Activated T-helper 1 cell treated with Interleukin-2 at 50 U/mL for 16 hours (primary cell): Measurements from ENCODE around the gene EID3.
"Not testable (repeated sequence)": the region's sequence is repeated elsewhere in the genome, so short reads cannot be mapped to it uniquely, and the experiment has no call there.

ENCODE experiments used
- DNase-seq: peaks from one replicate; pipeline ENCODE4 v3.0.0-alpha.2; 2020; ENCODE audit warnings: low read depth

Gene EID3

DNA sequence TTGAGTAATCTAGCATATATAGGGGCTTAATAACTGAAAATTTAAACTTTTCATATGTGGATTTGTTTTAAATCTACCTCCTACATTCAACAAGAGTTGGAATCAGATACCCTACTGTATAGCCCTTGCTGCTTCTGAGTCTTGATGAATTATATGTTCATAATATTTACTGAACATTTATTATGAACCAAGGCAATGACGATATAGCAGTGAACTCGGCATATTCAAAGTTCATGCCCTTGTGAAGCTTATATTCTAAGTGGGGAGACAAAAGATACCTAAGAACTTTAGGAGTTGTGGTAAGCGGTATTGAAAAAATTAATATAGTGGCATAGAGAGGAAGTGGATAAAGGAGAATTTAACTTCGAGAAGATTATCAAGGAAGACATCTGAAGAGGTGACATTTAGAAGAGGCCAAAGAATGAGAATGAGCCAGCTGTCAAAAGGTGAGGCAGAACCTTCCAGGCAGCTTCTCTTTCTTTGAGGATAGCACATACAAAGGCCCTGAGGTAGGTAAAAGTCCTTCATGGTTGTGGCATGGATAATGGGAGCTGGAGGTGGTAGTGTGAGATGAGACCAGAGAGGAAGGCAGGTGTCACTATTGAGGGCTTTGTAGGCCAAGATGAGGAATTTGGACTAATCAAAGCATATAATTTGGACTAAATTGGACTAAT lies 10.2 kb downstream of the EID3 start:
- DNase-seq: no peak

DNA sequence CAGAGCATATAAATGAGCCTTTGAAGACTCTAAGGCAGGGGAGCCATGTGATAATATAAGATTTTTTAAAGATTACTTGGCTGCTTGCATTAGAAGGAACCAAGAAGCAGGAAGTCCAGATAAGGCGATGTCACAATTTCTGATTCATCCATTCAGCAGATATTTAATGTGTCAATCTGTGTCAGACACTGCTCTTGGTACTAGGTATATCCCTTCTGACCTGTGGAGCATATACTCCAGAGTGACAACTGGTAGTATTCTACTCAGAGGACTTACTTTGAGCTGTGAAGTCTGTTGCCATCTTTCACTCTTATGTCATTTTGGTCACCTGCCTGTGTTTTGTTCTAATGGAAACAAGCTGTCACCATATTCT lies 10.7 kb downstream of the EID3 start:
- no peak for DNase-seq

DNA sequence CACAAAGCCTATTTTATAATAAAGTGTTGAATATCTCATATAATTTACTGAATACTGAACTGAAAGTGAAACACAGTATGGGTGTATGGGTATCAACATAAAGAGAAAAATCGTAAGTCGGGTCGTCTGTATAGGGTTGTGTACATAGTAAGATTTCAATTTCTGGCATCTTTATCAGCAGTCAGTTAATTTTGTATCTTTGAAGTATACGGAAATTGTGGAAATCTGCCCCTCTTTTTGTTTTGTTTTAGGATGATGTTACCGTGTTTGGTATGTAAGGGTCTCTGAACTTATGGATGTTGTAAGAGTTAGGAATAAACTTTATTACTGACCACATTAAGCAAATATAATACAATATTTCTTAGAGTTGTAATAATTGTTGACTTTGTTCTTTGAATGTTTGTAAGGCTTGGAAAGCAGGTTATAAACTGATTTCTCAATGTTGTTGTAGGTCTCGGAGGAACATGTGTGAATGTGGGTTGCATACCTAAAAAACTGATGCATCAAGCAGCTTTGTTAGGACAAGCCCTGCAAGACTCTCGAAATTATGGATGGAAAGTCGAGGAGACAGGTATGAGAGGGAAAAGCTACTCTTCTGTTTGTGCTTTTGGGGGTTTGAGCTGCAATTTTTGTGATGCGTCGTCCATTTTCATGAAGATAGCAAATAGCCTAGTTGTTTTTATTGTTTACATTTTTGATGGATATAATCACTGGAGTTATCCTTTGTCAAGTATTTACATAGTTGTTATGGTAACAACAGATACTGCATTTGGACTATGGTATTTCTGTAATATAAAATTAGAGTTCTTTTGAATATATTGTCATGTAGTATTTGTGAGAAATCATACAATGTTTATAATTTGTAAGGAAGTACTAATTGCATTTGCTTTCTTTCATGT lies 12.0 kb downstream of the EID3 start:
- no peak for DNase-seq

DNA sequence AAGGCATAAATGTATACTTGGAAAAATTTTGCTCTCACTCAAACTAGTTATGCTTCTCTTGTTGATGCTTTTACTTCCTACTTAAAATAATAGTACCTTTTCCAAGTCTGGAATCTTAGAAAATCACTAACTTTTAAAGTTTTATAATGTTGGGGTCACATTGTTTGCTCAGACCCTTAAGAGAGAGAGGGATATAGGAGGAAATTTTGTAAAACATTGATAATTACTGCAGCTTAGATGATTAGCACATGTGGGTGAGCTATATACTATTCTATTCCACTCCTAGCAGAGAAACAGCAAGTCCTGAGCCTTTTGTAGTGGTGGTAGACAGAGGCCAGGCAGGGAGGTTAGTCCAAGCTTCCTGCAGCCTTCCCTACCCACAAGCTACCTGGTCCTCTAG lies 13.4 kb downstream of the EID3 start:
- no peak for DNase-seq

DNA sequence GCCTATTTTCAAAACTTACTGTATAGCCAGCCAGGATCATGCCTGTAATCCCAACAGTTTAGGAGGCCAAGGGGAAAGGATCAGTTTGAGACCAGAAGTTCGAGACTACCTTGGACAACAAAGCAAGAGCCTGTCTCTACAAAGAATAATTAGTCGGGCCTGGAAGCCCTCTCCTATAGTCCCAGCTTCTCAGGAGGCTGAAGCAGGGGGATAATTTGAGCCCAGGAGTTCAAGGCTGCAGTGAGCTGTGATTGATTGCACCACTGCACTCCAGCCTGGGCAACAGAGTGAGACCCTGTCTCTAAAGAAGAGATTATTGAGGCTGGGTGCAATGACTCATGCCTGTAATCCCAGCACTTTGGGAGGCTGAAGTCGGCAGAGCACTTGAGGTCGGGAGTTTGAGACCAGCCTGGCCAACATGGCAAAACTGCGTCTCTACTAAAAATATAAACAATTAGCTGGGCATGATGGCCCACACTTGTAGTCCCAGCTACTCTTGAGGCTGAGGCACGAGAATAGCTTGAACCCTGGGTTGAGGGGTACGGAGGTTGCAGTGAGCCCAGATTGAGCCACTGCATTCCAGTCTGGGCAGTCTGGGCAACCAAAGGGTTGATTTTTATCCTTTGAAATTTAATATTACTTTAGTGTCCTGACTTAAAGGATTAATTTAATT lies 14.1 kb downstream of the EID3 start:
- no peak for DNase-seq

DNA sequence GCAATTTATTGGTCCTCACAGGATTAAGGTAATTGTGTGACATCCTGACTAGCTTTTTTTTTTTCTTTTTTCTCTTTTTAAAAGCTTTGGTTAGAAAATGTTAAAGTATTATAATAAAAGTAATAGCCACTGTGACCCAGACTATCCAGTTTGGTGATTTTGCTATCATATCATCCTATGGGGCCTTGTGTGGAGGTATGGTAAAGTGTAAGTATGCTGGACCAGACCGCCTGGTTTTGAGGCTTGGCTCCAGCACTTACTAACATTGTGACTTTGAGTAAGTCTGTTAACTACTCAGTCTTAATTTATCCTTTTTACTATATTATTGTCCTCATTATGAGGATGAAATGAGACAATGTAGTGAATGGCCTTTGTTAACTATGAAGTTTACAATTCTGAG lies 15.5 kb downstream of the EID3 start:
- no peak for DNase-seq

DNA sequence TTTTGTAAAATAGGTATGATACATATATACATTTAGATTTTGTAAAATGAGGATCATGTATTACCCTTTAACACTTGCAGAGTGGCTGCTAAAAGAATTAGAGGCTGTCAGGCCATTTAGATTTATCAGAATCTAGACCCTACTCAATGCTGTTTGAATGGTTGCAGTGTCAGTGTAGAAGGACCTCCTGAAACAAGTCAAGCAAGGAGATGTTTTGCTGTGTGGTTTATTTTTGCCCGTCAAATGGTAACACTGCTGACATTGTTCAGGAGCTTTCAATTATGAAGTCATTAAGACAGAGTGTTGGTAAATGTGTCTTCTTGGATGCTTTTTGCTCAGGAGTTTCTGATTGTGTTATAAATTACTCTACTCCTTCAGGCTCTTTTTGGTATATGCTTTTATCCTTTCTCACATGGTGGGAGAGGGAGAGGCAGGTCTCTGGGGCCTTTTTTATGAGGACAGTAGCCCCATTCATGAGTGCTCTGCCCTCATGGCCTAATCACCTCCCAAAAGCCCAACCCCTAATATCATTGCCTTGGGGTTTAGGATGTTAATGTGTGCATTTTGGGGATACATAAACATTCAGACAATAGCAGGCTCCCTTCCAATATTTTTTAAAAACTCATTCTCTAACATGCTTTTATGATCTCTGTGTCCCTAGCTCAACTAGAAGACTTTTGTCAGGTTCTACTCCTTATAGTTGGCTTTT lies 16.5 kb downstream of the EID3 start:
- DNase-seq: no peak

DNA sequence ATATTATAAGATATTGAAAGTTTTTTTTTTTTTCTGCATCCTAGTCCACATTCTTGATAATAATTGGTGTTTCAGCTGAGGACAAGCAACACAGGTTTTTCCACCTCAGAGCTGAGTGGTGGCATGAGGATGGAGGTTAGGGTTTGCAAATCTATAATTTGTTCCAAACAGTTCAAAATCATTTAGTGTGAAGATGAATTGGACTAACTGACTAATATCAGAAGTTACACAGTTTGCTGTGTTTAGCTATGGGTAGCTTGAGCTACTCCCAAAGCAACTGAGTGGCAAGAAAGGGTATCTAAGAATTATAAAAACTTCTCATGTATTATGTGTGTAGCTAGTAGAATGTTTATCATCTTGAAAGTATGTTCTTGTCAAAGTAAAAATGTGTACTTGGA lies 17.1 kb downstream of the EID3 start:
- DNase-seq: no peak

DNA sequence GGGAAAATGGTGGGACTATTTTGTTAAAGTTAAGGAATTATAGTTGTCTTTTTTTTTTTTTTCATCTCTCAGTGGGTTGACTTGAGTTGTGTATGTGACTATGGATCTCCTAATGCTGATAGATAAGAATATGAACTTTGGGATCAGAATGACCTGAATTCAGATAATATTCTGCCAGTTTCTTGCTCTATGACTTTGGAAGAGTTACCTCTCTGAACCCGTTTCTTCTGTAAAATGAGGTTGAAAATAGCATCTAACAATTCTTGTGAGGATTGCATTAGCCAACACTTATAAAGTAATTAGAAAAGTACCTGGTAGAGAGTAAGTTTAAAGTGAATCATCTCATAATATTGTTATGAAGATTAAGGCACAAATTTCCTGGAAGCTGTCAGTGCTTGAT lies 18.4 kb downstream of the EID3 start:
- DNase-seq: no peak

DNA sequence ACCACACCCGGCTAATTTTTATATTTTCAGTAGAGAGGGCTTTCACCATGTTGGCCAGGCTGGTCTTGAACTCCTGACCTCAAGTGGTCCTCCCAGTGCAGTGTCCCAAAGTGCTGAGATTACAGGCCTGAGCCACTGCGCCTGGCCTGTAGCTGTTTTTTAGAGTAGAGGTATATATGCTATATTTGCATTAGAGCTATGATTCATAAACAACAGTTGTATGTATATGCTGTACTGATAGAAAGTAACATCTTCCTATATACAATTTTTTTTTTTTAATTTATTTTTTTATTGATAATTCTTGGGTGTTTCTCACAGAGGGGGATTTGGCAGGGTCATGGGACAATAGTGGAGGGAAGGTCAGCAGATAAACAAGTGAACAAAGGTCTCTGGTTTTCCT lies 19.0 kb downstream of the EID3 start:
- not testable (repeated sequence) for DNase-seq

DNA sequence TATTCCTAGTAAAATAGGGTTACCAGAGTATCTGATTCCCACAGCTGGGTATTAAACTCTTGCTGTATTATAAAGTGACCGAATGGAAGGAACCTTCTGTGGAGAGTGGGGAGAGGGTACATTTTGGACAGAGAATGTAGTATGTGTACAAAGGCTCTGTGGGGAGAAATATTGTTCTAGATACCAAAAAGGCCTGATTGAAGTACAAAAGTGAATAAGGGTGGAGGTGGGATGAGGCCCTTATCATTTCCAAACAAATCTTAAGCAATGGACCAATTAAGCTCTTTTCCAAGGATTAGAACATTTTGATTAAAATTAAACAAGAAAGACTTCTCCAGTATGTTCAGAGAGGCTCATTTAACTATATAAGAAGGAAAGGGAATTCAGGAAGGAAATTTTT lies 20.4 kb downstream of the EID3 start:
- DNase-seq: no peak

DNA sequence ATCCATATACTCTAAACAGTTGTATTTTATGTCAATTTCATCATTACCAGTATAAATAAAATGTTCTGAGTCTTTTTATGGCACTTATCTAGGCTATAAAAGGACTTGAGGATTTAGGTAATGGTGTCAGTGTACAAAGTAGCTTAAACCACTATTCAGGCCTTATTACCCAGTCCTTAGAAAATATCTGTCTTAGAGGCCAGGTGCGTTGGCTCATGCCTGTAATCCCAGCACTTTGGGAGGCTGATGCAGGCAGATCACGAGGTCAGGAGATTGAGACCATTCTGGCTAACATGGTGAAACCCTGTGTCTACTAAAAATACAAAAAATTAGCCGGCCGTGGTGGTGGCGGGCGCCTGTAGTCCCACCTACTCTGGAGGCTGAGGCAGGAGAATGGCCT lies 24.7 kb downstream of the EID3 start:
- DNase-seq: not testable (repeated sequence)

DNA sequence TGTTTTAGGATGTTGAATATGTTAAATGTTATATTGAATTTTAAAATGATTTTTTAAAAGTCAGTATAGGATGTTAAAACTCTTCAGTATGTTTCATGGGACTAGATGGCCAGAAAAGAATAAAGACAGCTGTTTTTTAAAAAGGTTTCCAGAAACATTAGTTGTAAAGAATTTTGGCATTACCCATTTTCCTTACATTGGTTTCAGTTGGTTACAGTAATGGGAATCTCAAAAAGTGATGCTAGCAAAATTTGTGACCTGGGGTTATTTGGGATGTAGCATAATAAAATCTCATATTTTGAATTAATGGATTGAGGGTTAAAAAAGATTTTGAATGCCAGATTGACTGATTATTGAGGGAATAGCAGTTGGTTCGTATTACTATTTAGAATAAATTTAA lies 25.3 kb downstream of the EID3 start:
- no peak for DNase-seq

DNA sequence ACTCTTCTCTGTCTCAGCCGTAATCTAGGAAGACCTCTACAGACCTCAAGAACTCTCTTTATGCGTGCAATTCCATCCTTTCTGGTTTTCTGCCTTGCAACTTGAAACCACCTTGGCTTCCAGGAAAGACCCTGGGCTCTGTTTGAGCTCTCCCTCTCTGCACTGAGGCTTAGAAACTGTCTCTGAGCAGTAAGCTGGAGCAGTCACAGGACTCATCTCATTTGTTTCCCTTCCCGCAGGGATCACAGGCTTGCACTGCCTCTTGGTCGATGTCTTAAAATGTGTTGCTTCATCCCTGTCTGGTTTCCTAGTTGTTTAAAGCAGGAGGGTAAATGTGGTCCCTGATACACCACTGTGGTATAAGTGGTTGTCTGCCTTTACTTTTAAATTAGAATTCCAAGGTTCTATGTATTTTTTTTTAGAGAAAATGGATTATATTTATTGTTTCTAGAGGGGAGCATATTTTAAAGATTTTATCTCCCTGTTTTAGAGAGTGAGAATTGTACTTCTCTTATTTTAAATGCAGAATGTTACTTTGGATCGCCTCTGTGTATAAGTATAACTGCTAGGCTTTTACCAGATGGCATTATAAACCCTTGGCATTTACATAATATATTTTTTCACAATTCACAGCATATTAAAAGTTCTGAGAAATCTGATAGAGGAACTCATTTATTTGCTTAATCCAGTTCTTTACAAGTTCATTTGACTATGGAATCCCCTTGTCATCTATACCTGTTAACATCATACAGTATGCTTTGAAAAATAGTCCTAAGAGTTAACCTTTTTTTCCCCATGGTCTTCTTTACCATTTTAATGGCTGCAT lies 26.4 kb downstream of the EID3 start:
- no peak for DNase-seq

DNA sequence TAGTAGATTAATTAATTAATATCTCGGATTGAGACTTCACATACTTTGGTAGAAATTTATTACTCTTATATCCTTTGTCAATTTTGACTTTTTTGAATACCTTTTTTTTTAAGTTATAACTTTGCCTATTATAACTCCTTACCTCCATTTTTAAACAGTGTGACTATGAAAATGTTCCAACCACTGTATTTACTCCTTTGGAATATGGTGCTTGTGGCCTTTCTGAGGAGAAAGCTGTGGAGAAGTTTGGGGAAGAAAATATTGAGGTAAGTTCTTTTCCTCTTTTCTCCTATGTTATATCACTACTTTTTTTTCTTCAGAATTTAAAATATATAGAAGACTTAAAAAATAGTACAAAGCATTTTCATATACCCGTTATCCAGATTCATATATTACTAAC lies 27.8 kb downstream of the EID3 start:
- no peak for DNase-seq

DNA sequence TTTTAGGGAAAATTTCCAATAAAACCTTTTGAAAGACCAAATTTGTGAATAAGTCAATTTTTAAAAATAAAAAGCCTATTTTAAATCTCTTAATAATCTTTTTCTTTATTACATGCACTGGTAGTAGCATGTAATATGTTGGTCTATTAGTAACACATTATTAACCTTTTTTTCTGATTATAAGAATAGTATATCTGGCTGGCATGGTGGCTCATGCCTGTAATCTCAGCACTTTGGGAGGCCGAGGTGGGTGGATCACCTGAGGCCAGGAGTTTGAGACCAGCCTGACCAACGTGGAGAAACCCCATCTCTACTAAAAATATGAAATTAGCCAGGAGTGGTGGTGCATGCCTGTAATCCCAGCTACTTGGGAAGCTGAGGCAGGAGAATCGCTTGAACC lies 28.7 kb downstream of the EID3 start:
- not testable (repeated sequence) for DNase-seq

DNA sequence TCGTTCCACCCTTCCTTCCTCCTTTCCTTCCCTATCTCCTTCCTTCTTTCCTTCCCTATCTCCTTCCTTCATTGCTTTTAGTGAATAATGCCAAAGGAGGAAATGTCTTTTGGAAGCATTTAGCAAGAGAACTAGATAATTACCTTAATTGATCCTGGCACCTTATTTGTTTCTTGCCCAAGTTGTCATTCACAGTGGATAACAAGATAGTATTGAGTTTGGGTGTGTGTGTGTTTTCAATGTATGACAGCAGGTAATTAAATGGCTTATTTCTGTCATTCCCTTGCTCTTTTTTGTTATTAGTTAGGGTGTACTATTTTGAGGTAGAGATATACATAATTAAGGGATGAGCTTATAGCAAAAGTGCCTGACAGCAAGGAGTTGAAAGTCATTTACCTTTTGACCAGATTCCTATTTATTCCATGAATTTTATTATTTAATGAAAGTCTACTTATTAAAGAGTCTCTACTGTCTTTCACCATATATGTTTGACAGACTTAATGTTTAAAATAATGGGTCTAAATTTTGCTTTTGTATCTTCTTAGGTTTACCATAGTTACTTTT lies 30.2 kb downstream of the EID3 start:
- no peak for DNase-seq

DNA sequence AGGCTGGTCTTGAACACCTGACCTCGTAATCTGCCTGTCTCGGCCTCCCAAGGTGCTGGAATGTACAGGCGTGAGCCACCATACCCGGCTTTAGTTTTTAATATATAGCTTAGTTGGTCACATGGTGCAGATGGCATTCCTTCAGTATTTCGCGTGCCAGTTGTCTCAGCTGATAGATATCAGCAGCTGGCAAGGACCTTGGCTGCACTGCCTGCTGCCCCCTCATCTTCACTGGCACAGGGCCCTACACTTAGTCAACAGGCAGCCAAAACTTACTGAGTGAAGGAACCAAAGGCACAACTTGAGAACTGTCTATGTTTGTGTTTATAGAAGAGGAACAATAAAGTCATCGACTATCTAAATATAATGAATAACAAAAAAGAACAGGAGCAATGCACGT lies 31.0 kb downstream of the EID3 start:
- no peak for DNase-seq

DNA sequence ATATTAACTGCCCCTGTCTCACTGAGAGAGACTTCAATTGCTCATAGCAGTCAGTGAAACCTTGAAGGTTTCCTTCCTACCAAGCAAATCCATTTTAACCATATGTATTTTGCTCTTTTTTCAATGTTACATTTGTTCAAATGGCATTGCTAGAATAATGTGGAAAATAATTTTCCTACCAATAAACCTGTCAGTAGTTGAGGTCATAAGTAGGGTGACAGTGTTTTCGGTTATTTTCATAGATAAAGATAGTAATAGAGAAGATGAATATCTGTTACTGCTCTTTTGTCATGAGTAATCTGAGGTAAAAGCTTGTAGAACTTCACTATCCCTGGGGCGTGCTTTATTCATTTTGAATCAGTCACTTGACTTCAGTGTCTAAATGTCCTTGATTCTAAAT lies 32.6 kb downstream of the EID3 start:
- no peak for DNase-seq

DNA sequence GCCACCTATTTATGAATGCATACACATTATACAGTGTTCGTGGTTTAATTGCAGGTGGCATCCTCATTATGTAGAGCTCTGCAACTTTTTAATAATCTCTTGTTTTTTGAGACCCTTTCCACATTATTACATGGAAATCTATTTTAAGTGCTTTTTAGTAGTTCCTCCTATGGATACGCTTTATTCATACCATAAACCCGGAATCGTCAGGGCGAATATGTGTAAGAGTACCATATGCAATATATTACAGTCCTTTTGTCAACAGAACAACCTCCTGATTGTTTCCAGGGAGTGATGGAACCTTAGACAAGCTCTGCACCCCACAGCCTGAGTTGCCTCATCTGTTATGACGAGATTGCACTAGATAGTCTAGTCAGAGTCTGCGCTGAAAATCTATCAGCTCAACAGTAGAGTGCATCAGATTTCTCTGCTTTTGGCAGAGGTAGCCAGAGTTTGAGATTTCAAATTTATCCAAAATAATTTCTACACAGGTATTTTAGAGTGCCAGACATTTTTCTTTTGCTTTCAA lies 33.6 kb downstream of the EID3 start:
- DNase-seq: no peak

DNA sequence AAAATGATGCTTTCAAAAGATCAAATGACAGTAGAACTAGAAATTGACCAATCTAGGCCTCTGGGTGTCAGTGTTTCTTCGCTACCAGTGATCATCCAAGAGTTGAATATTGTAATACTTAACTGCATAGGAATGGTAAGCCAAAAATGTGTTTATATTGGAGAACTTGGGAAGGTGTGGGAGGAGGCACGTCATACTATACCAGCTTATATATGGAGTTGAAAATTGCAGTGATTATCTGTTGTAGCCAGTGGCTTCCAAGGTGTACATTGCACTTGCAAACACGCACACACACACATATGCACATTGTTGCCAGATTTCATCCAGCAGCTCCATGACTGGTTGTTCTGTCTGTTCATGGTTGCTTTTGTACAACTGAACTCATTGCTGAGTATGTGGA lies 36.1 kb downstream of the EID3 start:
- DNase-seq: no peak
